ENCODE results near the gene EXOC6B.
"Not testable (repeated sequence)": the region's sequence is repeated elsewhere in the genome, so short reads cannot be mapped to it uniquely, and the experiment has no call there.

The EXOC6B gene

DNA sequence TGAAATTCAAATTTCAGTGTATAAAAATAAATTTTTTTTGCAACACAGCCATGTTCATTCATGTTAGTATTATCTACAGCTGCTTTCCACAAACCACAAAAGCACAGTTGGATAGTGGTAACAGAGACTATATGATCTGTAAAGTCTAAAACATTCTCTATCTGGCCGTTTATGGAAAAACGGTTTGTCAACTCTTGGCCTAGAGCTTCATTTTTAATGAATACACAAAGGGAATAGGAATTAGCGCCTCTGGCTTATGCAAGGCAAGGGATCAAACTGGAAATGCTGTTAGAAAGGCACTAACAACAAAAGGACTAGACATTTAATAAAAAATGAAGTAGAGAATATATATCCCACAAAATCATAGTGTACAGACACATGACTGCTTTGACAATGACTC, 211.9 kb downstream of the EXOC6B start:
- DNase-seq (ENCODE audit: low read depth in 2 of 3, low spot score in 2 of 3): no peak

- DNase-seq (ENCODE audit: low read depth in 2 of 3, low spot score in 2 of 3): no peak
Observed at GRCh38 chr2:72612614-72613160, 213.1 kb downstream of the EXOC6B start.

GRCh38 chr2:72607189-72607588, 218.6 kb downstream of the EXOC6B start:
- no peak for DNase-seq (ENCODE audit: low read depth in 2 of 3, low spot score in 2 of 3)

DNA sequence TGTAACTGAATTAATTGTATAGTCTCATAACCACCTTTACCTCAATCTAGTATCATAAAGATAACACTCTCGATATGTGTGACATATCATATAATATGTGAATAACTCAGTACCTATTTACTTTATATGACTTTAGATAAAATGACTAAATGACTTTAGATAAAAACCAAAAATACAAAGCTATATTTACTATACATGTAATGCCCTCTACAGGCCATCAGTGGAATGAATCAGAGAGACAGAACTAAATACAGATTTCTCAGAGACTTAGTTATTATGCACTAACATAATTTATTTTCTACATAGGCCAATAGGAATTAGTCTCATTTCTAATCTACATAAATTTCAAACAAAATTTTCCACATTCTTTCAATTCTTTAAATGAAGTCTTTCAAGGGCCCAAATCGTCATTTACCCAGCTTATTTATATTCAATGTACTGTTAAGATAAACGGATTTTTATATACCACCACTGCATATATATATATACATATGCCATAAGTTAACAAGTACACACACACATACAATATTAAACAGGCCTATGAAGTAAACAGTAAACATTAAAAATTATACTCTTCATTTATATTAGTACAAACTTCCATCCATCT, 219.9 kb downstream of the EXOC6B start:
- no peak for DNase-seq (ENCODE audit: low read depth in 2 of 3, low spot score in 2 of 3)

- no peak for DNase-seq (ENCODE audit: low read depth in 2 of 3, low spot score in 2 of 3)
Observed at GRCh38 chr2:72604468-72604867, 221.4 kb downstream of the EXOC6B start.

- no peak for DNase-seq (ENCODE audit: low read depth in 2 of 3, low spot score in 2 of 3)
Observed at GRCh38 chr2:72603481-72603880, 222.4 kb downstream of the EXOC6B start.

- DNase-seq (ENCODE audit: low read depth in 2 of 3, low spot score in 2 of 3): no peak
Observed at GRCh38 chr2:72602711-72603110, 223.1 kb downstream of the EXOC6B start.

GRCh38 chr2:72602095-72602494, 223.7 kb downstream of the EXOC6B start:
- no peak for DNase-seq (ENCODE audit: low read depth in 2 of 3, low spot score in 2 of 3)

DNA sequence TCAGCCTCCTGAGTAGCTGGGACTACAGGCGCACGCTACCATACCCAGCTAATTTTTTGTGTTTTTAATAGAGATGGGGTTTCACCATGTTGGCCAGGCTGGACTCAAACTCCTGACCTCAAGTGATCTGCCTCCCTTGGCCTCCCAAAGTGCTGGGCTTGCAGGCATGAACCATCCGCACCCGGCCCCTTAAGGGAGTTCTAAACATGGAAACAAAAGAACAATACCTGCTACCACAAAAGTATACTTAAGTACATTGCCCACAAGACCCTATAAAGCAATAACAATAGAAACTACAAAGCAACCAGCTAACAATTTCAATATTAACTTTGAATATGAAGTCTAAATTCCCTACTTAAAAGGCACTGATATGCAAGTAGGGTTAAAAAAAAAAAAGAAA, 242.0 kb downstream of the EXOC6B start:
- DNase-seq (ENCODE audit: low read depth in 2 of 3, low spot score in 2 of 3): not testable (repeated sequence)

DNA sequence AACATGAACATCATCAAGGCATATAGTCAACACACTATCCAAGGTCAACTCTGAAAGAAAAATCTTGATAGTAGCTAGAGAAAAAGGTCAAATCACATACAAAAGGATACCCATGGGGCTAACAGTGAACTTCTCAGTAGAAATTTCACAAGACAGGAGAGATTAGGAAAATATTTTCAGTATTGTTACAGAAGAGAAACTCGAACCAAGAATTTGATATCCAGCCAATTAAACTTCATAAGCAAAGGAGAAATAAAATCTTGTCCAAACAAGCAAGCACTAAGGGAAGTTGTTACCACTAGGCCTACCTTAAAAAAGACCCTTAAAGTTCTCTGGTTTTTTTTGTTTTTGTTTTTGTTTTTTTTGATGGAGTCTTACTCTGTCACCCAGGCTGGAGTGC, 242.5 kb downstream of the EXOC6B start:
- no peak for DNase-seq (ENCODE audit: low read depth in 2 of 3, low spot score in 2 of 3)

DNA sequence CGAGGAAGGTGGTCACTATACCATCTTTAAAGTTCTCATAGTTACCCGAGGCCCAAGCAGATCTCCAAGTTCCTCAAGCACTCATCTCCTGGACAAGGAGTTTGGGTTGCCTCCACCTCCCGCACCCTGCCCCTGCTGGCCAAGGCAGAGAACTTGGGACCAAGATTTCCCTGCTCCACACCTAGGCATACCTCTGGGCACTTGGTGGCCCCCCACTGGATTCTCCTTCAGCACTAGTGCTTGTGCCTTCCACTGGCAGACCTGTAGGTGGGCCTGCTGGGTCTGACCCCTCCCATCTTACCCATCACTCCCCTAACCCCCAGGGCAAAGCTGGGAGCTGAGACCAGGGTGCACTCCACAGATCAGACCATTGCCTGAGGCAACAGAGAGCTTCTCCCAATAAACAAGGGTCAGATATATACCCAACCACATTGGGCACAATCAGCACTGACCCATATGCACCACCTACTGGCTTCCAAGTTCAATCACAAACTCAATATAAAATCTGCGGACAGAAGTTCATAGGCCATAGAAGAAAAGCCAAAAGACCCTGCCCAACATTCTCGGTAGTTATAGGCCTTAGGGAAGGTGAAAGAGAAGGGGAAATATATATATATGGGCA, 244.2 kb downstream of the EXOC6B start:
- no peak for DNase-seq (ENCODE audit: low read depth in 2 of 3, low spot score in 2 of 3)

GRCh38 chr2:72579591-72580180, 246.1 kb downstream of the EXOC6B start:
- no peak for DNase-seq (ENCODE audit: low read depth in 2 of 3, low spot score in 2 of 3)

DNA sequence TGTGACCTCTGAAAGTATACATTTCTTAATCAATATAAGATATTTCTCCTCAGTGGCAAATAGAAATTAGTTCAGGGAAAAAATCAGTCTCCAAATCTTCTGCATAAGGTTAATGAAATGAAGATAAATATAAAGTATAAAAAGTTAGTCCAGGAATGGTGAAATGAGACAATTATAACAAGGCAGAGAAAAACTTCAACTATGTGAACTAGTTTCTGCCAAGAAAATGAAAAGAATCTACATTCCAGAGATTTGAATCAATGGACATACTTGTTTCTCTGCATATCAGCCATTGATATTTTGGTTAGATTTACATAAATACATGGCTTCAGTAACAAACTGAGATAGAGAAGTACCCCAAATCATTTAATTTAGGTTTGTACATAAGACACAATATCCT, 249.0 kb downstream of the EXOC6B start:
- no peak for DNase-seq (ENCODE audit: low read depth in 2 of 3, low spot score in 2 of 3)

- DNase-seq (ENCODE audit: low read depth in 2 of 3, low spot score in 2 of 3): no peak
Observed at GRCh38 chr2:72576459-72576858, 249.4 kb downstream of the EXOC6B start.

DNA sequence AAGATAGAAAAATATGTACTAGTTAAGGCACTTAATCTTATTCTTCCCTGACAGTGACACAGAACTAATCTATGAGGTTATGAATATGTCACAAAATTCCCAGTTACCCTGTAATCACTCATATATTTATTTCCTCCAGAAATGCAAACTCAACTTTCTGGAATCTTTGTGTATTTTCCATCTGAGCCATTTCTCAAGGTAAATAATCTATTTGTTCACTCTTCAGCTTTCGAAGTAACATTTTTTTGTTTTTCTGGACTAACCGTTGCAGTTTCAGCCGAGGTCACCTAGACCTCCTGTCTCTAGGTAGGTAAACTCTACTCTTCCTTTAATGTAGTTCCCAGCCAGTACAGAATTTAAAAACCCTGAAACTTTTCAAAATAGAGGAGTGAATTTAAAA, 250.9 kb downstream of the EXOC6B start:
- no peak for DNase-seq (ENCODE audit: low read depth in 2 of 3, low spot score in 2 of 3)

GRCh38 chr2:72573232-72573631, 252.6 kb downstream of the EXOC6B start:
- DNase-seq (ENCODE audit: low read depth in 2 of 3, low spot score in 2 of 3): no peak

DNA sequence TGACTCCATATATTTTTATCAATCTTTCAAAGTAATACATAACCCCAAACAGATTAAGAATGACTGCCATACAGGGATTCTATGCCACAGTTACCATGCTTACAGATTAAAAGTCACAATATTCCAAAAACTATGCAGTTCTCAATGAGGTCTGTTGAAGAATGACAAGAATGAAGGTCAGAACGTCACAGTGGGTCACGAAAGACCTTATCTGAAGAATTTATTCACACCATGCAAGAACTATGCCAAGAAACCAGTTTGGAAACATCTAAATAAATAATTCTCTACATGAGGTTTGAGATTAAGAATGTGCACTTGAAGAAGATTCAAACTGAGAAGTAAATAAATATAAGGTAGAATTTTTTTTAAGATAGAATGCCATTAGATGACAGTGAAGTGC, 253.3 kb downstream of the EXOC6B start:
- DNase-seq (ENCODE audit: low read depth in 2 of 3, low spot score in 2 of 3): no peak

- no peak for DNase-seq (ENCODE audit: low read depth in 2 of 3, low spot score in 2 of 3)
Observed at GRCh38 chr2:72570413-72570812, 255.4 kb downstream of the EXOC6B start.

GRCh38 chr2:72562451-72563153, 263.2 kb downstream of the EXOC6B start:
- no peak for DNase-seq (ENCODE audit: low read depth in 2 of 3, low spot score in 2 of 3)

DNA sequence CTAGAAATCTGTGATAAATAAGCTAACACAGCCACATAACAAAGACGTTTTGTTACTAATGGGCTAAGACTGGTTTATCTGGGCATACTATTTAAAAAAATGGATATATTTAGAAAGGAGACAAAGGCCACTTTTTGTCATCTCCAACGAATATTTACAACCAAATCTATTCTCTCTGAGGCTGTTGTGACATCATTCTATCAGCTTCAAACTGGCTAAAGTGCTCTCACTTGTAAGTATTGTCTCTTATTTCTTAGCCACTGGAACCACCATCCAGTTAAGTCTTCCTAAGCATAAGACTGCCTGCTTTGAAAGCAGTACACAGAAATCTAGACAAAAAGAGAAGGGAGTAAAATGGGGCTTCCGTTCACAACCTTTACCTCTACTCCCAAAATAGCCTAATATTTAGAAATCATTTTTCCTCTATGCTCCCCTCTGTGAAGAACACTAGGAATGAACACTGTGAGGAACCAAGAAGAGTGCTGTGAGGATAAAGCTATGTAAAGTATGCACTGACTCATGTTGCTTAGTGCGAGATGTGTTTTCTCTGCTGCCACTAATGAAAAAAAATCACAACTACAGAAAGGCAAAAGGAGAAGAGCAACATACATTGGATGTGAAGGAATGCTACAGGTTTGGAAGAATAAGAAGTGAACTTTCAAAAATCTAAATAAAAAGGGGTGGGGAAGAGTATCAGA, 264.1 kb downstream of the EXOC6B start:
- DNase-seq (ENCODE audit: low read depth in 2 of 3, low spot score in 2 of 3): no peak

GRCh38 chr2:72555943-72556342, 269.9 kb downstream of the EXOC6B start:
- no peak for DNase-seq (ENCODE audit: low read depth in 2 of 3, low spot score in 2 of 3)
